Measurements from ENCODE around the gene PIP5KL1. TPM values are rescaled to one million over a fixed set of nuclear protein-coding genes. Genes with fewer than 3 reads are reported as not detected.

Gene PIP5KL1
- total RNA-seq, 1 experiment from 2014 or later, result 0.17 TPM

DNA sequence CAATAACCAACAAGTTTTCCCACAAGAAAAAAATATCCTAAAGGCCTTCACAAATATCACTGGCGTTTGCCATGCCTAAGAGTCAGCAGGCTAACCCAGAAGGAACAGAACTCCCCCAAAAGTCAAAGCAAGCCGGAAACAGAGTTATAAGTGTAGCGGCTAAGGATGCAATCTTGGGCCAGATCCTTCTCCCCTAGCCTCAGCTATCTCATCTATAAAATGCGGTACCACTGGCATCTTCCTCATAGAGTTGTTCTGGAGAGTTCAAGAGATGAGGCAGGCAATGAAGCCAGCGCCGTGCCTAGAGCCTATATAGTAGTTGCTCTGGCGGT, 6.4 kb upstream of the PIP5KL1 start:
- TF ChIP-seq, protein P1, sequence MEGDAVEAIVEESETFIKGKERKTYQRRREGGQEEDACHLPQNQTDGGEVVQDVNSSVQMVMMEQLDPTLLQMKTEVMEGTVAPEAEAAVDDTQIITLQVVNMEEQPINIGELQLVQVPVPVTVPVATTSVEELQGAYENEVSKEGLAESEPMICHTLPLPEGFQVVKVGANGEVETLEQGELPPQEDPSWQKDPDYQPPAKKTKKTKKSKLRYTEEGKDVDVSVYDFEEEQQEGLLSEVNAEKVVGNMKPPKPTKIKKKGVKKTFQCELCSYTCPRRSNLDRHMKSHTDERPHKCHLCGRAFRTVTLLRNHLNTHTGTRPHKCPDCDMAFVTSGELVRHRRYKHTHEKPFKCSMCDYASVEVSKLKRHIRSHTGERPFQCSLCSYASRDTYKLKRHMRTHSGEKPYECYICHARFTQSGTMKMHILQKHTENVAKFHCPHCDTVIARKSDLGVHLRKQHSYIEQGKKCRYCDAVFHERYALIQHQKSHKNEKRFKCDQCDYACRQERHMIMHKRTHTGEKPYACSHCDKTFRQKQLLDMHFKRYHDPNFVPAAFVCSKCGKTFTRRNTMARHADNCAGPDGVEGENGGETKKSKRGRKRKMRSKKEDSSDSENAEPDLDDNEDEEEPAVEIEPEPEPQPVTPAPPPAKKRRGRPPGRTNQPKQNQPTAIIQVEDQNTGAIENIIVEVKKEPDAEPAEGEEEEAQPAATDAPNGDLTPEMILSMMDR (IDR thresholded peaks at IDR 0.05; ENCODE audit: unreplicated experiment), result no peak
- no TSS peak for BruUV-seq (replicated peaks)
- Mint-ChIP-seq H3K27me3 (ENCODE audit: unreplicated experiment) (no peaks in the 10 kb centered on the region), H3K9me3 (ENCODE audit: low read depth, unreplicated experiment) (no peaks in the 10 kb centered on the region), H3K4me3 (ENCODE audit: low read depth, unreplicated experiment) (peak overlapping the region; percentile 98), H3K36me3 (ENCODE audit: insufficient read depth, unreplicated experiment) (peaks cover 63% of the 10 kb centered on the region), H3K27ac (ENCODE audit: unreplicated experiment) (peak overlapping the region; percentile 97), H3K4me1 (ENCODE audit: low read depth, unreplicated experiment) (peaks cover 33% of the 10 kb centered on the region)
- intact Hi-C loops (cut with micrococcal nuclease; ENCODE audit: unreplicated experiment), result no loop called here
- CTCF ChIA-PET, result interaction anchor here (0.5 kb wide), 1 partner anchor 96 kb away, joined by 3 read pairs; no protein-coding TSS in a partner anchor
- DNase-seq, result no peak

DNA sequence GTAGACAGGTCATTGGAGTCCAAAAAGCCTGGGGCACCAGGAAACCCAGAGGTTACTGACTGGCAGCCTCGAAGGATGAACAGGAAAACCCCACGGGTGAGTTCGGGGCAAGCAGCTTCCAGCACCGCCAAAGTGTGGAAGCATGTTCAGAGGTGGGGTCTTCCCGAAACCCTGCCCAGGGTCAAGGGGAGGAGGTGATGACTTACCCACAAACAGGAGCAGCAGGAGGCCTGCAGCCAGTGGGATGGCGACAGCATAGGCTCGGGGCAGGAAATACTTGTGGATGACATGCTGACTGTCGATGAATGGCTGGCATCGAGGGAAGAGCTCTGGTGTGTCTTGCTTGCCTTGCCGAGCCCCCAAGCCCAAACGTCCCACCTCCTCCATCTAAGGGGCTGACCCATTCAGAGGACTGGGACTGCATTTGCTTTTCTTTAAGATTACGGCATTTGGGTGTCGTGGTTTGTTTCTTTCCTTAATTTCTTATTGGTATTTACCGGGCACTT, 5.8 kb upstream of the PIP5KL1 start:
- Mint-ChIP-seq H3K4me1 (ENCODE audit: low read depth, unreplicated experiment) (peaks cover 38% of the 10 kb centered on the region), H3K27ac (ENCODE audit: unreplicated experiment) (peak overlapping the region; percentile 50), H3K27me3 (ENCODE audit: unreplicated experiment) (no peaks in the 10 kb centered on the region), H3K4me3 (ENCODE audit: low read depth, unreplicated experiment) (peak overlapping the region; percentile 98), H3K9me3 (ENCODE audit: low read depth, unreplicated experiment) (no peaks in the 10 kb centered on the region), H3K36me3 (ENCODE audit: insufficient read depth, unreplicated experiment) (peaks cover 63% of the 10 kb centered on the region)
- intact Hi-C loops (cut with micrococcal nuclease; ENCODE audit: unreplicated experiment), result no loop called here
- no peak for DNase-seq
- no TSS peak for BruUV-seq (replicated peaks)
- CTCF ChIA-PET, result no interaction called here
- TF ChIP-seq, protein P1 (IDR thresholded peaks at IDR 0.05; ENCODE audit: unreplicated experiment), result no peak

DNA sequence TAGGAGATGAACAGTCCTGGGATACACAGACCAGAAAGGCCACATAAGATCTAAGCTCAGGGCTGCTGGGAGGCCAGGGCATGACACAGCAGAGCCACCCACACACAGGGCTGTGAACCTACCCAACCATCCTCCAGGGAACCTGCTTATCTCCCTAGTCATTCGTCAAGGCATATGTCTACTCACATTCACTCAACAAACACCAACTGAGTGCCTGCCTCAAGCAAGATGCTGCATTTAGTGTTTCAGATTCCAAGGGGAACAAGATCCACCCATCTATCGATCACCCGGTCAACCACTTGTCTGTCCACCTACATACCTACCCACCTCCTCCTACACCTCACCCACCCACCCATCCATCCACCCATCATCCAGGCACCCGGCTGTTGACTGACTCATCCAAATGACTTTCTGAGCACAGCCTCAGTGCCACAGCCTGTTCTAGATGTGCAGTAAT, 5.2 kb upstream of the PIP5KL1 start:
- Mint-ChIP-seq H3K36me3 (ENCODE audit: insufficient read depth, unreplicated experiment) (peaks cover 64% of the 10 kb centered on the region), H3K4me1 (ENCODE audit: low read depth, unreplicated experiment) (peaks cover 43% of the 10 kb centered on the region), H3K27ac (ENCODE audit: unreplicated experiment) (peak overlapping the region; percentile 50), H3K9me3 (ENCODE audit: low read depth, unreplicated experiment) (no peaks in the 10 kb centered on the region), H3K4me3 (ENCODE audit: low read depth, unreplicated experiment) (peak overlapping the region; percentile 98), H3K27me3 (ENCODE audit: unreplicated experiment) (no peaks in the 10 kb centered on the region)
- BruUV-seq (replicated peaks), result no TSS peak
- intact Hi-C loops (cut with micrococcal nuclease; ENCODE audit: unreplicated experiment), result no loop called here
- TF ChIP-seq, protein P1 (IDR thresholded peaks at IDR 0.05; ENCODE audit: unreplicated experiment), result no peak
- DNase-seq, result no peak
- CTCF ChIA-PET, result no interaction called here

DNA sequence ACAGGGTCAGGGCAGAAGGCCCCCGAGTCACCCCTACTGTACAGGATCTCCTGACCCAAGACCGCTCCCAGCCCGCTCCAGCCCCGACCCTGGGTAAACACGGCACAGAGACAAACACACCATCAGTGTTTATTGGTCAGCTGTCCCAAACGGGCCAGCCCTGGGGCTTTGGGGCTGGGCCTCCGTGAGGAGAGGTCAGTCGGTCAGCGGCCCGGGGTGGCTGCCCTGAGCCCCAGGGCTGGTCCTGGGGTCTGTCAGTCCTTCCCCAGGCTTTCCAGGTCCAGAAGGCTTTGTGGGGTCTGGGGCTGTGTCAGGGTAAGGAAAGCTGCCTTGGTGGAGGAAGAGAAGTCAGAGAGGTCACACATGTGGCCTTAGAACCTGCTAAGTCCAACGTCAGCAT, 4.4 kb upstream of the PIP5KL1 start:
- no TSS peak for BruUV-seq (replicated peaks)
- TF ChIP-seq, protein P1 (IDR thresholded peaks at IDR 0.05; ENCODE audit: unreplicated experiment), result no peak
- CTCF ChIA-PET, result interaction anchor here (0.5 kb wide), 1 partner anchor 65 kb away, joined by 5 read pairs; no protein-coding TSS in a partner anchor
- no peak for DNase-seq
- no peaks in the 10 kb centered on the region for H3K27me3 Mint-ChIP-seq (ENCODE audit: unreplicated experiment)
- H3K4me3 Mint-ChIP-seq (ENCODE audit: low read depth, unreplicated experiment), result peak overlapping the region; percentile 12
- H3K4me1 Mint-ChIP-seq (ENCODE audit: low read depth, unreplicated experiment), result peaks cover 43% of the 10 kb centered on the region
- no peaks in the 10 kb centered on the region for H3K9me3 Mint-ChIP-seq (ENCODE audit: low read depth, unreplicated experiment)
- H3K27ac Mint-ChIP-seq (ENCODE audit: unreplicated experiment), result no peak overlapping the region
- intact Hi-C loops (cut with micrococcal nuclease; ENCODE audit: unreplicated experiment), result no loop called here
- H3K36me3 Mint-ChIP-seq (ENCODE audit: insufficient read depth, unreplicated experiment), result peaks cover 61% of the 10 kb centered on the region
